Fibroblast of skin of left biceps (primary cell): ENCODE results near the gene ARHGEF11.
"Not testable (repeated sequence)": the region's sequence is repeated elsewhere in the genome, so short reads cannot be mapped to it uniquely, and the experiment has no call there.

Source experiments
- DNase-seq, 2 experiments: peaks; one replicate each; pipeline ENCODE4 v3.0.0-alpha.2; 2013; ENCODE audit warnings: low read depth in 2 of 2

The ARHGEF11 gene, protein sequence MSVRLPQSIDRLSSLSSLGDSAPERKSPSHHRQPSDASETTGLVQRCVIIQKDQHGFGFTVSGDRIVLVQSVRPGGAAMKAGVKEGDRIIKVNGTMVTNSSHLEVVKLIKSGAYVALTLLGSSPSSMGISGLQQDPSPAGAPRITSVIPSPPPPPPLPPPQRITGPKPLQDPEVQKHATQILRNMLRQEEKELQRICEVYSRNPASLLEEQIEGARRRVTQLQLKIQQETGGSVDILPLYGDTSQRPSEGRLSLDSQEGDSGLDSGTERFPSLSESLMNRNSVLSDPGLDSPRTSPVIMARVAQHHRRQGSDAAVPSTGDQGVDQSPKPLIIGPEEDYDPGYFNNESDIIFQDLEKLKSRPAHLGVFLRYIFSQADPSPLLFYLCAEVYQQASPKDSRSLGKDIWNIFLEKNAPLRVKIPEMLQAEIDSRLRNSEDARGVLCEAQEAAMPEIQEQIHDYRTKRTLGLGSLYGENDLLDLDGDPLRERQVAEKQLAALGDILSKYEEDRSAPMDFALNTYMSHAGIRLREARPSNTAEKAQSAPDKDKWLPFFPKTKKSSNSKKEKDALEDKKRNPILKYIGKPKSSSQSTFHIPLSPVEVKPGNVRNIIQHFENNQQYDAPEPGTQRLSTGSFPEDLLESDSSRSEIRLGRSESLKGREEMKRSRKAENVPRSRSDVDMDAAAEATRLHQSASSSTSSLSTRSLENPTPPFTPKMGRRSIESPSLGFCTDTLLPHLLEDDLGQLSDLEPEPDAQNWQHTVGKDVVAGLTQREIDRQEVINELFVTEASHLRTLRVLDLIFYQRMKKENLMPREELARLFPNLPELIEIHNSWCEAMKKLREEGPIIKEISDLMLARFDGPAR (N-terminal part only)

DNA sequence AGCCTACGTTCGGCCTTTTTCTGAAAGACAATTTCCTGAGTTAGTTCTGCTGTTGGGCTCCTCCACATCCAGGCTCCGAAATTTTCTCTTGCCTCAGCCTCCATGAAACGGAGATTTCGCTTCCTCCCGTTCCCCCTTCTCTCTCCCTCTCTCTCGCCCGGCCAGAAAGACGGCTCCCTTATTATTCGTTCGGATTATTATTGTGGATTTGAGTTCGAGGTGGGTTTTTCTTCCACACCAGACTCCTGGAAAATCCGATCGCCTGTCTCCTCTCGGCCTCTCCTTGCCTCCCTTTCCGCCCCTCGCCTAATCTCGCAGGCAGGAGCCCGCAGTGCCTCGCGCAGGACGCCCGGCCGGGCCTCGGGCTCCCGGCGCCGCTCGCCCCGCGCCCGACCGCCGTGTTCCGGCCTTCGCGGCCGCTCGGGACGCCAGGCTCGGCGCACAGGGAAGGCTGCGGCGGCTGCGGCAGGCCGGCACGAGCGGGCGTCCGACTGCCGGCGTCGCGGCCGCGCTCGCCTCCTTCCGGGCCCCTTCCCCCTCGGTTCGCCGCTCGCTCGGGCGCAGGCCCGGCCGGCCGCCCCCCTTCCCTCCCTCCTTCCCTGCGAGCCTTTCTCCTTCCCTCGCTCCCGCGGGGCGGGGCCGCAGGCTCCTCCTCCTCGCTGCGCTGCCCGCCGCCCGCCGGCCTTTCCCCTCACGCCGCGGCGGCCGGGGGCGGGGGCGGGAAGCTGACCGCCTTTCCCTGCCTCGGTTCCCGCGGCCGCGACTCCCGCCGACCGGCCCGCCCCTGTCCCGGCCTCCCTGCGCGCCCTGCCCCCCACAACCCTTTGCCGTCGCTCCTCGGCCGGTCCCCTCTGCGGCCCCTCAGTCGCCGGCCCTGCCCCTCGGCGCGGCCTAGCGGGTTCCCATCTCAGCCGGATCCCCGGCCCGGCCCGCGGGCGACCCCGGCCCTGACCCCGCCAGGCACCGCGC lies at the start of gene ARHGEF11:
ARHGEF11 (minus strand) TSS at position 493 of the 969 bp plus-strand sequence. CDS start 1,412 bp downstream, outside the sequence.
- peak; percentile 71 to 72 for DNase-seq

DNA sequence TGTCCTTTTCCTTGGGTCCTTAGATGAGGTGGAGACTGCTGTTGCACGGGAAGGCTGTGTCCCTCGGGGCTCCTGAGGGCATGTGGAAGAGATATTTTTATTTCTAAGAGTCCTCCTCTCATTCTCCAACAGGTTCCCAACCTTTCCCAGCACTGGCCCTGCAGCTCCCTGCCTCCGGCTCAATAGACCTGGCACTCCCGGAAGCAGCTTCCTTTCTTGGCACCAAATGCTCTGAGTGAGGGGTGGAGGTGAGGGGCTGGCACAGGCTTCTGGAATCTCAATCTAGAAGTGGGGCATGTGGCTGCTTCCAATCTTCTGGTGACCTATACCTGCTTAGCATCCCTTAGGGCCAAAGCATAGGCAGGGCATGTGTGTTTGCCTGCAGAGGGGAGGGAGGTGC lies 49.5 kb upstream of the ARHGEF11 start:
- no peak for DNase-seq

DNA sequence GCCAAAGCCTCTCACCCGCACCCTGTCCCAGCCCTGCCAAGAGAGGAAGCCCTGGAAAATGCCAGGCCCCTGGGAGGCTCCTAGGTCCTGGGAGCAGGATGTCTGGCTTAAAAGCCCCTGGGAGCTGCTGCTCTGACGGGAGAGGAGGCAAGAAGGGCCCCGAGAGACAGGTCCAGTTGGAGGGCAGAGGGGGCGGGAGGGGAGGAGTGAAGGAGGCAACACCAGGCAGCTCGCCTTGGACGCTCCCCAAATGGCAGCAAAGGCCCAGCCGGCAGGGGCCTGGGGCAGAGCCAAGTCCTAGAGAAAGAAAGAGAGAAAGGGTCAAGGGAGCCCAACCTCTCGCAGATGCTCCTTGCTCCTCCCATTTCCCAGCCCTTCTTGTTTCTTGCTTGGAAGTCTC lies 47.3 kb upstream of the ARHGEF11 start:
- no peak for DNase-seq

DNA sequence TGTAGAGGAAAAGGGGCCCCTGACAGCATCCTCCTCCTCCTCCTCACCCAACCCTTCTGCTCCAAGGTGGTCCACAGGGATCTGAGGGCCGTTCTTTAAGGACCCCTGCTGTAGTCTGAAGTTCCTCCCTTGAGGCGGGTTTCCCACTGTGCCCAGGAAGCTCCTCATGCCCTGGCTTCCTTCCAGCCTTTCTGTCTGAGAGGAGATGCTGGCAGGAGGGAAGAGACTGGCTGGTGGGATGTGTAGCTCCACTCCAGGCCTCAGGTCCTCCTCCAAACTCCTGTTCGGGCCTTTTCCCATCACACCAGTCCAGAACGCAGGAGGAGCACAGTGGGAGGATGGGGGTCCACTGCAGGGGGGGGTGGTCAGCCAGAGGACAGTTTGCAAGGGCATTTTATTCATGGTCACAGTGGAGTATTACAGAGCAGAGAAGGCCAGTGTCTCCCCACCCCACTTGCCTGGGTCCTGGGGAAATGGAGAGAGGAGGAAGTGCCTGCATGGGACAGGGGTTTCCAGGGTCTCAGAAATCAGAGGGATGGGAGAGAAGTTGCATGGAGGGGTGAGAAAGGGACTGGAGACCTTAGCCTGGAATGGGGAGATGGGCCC lies 46.2 kb upstream of the ARHGEF11 start:
- no peak for DNase-seq

DNA sequence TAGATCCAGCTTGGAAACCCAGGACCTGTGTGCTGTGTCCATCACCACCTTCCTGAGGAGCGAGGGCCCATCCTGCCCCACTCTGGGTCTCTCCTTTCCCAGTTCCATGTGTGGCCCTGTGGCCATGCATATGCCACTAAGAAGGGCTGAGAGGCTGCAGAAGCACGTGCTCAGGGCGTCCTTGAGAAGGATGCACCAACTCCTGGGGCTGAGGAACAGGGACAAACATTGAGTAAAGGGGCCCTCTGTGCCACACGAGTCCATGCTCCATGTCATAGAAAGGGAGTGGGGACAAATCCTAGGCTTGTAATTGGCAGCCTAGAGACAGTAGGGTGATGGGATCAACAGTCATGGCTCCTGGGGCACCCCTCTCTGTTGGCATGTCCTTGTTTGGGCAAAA lies 45.6 kb upstream of the ARHGEF11 start:
- no peak for DNase-seq

DNA sequence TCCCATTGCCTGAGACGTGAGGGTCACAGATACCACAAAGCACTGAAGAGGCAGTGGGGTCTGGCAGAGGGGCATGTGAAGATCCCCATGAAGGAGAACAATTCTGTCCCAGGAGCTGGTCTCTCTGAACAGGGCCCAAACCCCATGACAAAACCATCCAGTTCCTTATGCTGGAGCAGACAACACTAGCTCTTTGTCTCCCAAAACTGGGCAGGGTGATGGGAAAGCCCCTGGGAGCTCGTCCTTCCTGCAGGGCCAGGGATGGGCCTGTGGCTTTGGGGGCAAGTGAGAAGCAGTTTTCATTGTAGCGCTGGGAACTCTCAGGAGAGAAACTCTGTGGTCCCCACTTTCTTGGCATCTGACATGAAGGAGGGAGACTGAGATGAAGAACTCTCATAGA lies 45.2 kb upstream of the ARHGEF11 start:
- no peak for DNase-seq

DNA sequence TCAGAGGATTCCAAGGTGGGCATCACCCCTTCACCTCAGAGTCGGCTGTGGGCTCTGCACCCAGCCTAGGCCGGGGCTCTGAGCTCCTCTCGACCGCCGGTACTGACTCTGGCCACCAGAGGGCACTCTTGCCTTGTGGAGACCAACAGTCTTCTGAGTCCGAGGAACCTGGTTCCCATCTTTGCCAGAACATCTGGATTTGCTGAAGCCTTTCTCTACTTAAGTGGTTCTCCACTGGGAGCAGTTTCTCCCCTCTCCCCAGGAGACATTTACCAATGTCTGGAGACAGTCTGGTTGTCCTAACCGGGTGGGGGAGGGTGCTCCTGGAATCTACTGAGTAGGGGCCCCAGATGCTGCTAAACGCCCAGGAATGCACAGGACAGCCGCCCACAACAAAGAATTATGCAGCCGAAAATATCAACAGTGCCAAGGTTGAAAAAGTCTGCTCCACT lies 44.7 kb upstream of the ARHGEF11 start:
- peak; percentile 92 for DNase-seq

DNA sequence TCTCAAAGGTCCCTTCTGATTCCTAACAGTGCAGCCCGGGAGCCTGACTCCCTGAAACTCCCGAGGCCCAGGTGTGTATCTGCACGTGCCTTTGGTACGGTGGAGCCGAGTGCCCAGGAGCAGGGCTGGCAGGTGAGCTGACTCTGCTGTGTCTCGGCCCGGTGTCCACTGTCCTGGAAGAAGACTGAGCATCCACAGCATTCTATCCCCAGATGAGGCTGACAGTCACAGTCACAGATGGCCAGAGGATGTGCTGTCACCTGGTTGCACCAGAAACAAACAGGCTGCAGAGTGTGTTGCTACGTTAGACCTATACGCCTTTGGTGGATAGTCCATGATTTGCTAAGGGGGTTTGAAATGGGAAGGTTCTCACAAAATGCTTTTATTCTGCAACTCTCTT lies 44.2 kb upstream of the ARHGEF11 start:
- DNase-seq, result no peak

DNA sequence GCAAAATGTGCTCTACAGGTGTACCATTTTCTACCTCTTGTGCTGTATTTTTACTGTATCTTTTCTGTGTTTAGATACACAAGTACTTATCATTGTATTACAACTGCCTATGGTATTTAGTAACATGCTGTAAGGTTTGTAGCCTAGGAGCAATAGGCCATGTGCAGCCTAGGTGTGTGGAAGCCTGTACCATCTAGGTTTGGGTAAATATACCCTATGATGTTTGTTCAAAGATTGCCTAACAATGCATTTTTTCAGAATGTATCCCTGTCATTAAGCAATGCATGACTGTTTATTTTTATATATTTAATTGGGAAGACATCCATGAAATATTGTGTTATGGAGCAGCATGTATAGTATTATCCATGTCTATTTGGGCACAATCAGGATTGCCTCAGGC lies 43.1 kb upstream of the ARHGEF11 start:
- no peak for DNase-seq

DNA sequence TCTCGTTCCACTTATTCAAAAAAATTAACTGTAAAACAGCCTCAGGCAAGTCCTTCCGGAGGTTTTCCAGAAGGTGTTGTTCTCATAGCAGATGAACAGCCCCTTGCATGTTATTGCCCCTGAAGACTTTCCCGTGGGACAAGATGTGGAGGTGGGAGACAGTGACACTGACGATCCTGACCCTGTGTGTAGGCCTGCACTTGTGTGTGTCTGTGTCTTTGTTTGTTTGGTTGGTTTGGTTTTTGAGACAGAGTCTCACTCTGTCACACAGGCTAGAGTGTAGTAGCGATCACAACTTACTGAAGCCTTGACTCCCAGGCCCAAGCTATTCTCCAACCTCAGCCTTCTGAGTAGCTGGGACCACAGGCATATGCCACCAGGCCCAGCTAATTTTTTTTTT lies 41.5 kb upstream of the ARHGEF11 start:
- DNase-seq, result no peak

DNA sequence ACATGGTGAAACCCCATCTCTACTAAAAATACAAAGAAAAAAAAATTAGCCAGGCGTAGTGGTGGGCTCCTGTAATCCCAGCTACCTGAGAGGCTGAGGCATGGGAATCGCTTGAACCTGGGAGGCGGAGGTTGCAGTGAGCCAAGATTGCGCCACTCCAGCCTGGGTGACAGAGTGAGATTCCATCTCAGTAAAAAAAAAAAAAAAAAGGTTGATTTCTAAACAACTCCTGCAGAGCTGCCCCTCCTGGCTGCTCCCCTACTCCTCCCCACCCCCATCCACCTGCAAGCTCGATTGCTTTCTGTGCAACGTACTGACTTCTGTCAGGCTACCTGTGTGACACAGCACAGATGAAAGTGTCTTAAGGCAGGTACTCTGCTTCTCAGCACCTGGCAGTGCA lies 40.8 kb upstream of the ARHGEF11 start:
- no peak for DNase-seq

DNA sequence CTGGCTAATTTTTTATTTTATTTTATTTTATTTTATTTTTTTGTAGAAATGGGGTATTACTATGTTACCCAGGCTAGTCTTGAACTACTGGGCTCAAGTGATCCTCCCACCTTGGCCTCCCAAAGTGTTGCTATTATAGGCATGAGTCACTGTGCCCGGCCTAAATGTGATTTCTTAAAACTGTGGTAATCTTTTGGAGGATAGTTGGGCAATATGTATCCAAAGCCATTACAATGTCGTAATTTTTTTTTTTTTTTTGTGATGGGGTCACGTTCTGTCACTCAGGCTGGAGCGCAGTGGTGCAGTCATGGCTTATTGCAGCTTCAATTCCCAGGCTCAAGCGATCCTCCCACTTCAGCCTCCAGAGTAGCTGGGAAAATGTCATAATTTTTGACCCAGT lies 39.9 kb upstream of the ARHGEF11 start:
- DNase-seq, result no peak

DNA sequence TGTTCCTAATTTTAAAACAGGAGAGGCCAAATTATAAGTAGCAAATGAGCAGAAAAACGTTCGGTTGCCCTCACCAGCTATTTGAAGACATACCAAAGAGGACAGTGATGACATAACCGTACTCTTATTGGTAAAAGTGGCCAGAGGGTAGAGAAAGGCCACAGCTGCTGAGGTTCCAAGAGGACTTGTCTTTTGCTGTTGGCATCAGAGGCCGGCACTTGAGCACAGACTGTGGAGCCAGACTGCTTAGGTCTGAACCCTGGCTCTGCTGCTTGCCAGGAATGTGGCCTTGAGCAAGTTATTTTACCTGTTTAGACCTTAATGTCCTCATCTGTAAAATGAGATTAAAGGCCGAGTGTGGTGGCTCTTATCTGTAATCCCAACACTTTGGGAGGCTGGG lies 39.2 kb upstream of the ARHGEF11 start:
- DNase-seq, result no peak

DNA sequence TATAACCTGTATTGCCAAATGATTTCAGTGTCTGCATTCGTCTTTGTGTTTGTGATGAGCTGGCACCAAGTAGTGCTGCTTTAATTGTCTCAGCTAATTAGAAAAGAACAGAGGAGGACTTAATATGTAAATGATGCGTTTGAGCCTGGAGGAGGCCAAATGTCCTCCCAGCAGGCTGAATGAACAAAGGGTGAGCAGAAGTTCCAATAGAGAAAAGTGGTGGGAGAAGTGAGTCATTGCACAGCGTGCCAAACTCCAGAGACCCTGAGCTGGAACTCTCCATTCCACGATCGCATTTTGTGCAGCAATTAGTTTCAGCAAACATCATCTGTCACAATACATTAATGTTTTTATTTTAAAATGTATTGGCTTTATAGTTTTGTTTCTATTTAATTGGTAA lies 36.2 kb upstream of the ARHGEF11 start:
- no peak for DNase-seq

DNA sequence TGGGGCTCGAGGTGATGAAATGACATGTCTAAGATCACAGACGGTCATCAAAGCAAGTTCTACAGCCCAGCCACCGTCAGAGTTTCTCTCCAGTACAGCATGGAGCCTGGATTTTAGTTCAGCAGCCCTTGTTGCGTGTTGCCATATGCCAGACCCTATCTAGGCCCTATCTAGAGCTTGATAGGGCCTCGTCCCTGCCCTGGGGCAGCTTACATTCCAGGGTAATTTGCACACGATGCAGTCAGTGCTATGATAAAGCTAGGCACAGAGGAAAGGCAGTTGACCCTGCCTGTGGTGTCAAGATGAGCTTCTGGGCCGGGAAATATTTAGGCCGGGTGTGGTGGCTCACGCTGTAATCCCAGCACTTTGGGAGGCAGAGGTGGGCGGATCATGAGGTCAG lies 35.2 kb upstream of the ARHGEF11 start:
- no peak for DNase-seq

DNA sequence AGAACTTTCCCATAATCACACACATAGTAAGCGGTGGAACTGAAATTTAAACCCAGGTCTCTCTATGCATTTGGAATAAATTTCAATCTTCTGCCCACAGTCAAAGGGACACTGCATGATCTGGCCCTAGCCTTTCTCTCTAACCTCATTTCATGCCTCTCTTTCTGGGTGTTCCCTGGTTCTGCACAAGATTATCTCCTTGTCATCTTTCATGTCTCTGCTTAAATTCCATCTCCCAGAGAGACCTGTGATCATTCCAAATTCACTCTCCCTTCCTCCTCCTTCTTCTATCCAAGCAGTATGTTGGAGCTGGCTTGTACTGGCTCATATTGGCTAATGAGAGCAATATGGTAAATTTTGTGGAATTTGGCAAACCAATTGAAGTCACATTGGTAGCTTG lies 31.9 kb upstream of the ARHGEF11 start:
- DNase-seq, result no peak

DNA sequence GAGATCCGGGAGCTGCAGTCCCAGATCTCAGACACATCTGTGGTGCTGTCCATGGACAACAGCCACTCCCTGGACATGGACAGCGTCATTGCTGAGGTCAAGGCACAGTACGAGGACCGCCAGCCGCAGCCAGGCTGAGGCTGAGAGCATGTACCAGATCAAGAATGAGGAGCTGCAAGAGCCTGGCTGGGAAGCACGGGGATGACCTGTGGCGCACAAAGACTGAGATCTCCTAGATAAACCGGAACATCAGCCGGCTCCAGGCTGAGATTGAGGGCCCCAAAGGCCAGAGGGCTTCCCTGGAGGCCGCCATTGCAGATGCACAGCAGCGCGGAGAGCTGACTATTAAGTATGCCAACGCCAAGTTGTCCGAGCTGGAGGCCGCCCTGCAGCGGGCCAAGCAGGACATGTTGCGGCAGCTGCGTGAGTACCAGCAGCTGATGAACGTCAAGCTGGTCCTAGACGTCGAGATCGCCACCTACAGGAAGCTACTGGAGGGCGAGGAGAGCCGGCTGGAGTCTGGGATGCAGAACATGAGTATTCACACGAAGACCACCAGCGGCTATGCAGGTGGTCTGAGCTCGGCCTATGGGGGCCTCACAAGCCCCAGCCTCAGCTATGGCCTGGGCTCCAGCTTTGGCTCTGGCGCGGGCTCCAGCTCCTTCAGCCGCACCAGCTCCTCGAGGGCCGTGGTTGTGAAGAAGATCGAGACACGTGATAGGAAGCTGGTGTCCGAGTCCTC lies 28.6 kb upstream of the ARHGEF11 start:
- DNase-seq, result peak; percentile 13

DNA sequence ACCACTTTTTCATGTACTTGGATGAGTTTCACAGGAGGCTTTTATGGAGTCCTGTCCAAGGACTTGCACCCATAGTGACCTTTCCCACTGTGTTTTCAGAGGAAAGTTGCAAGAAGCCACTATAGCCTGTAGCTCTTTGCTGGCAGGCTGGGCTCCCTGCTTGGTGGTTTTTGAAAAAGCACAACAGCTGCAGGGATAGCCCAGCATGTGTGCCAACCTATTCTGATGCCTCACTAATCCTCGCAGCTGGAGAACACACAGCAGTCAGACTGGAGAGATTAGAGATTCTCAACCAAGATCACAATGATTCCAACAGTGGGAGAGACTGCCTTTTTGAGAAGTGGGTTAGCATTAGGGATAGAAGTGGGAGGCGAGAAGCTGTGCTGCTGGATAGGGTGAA lies 24.1 kb upstream of the ARHGEF11 start:
- DNase-seq, result no peak

DNA sequence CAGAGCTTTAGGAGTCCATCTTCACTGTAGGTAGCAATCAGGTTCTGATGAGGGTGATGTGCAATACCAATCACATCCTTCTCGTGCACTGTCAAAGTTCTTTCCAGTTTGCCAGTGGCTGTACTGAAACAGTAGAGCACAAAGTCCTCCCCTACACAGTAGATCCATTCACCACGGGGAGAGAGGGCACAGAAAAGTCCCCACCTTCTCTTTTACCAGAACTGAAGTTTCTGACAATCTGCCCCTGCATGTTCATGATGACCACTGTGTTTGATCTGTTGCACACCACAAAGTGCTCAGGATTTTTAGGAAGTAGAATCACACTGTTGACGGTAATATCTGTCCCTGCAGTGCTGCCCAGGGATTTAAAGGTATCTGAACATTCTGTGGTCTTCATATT lies 13.7 kb upstream of the ARHGEF11 start:
- not testable (repeated sequence) for DNase-seq

DNA sequence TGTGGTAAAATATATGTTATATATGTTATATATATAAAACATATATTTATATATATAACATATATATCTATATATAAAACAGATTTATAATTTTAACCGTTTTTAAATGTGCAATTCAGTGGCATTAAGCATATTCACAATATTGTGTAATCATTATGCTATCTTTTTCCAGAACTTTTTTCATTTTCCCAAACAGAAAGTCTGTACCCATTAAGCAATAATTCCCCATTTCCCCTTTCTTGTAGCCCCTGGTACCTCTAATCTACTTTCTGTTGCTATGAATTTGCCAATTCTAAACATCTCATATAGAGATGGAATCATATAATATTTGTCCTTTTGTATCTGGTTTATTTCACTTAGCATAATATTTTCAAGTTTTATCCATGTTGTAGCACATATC lies 10.7 kb upstream of the ARHGEF11 start:
- no peak for DNase-seq

DNA sequence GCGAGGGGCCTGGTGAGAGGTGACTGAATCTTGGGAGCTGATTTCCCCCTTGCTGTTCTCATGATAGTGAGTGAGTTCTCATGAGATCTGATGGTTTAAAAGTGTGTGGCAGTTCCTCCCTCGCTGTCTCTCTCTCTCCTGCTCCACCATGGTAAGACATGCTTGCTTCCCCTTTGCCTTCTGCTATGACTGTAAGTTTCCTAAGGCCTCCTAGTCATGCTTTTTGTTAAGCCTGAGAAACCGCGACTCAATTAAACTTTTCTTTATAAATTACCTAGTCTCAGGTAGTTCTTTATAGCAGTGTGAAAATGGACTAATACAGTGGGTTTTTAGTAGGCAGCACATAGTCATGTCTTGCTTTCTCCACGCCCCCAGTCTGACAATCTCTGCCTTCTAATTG lies 10.2 kb upstream of the ARHGEF11 start:
- DNase-seq, result not testable (repeated sequence)
